GM11168 (cell line): ENCODE measurements around the gene NDUFAF7.
"Not testable (repeated sequence)": the region's sequence is repeated elsewhere in the genome, so short reads cannot be mapped to it uniquely, and the experiment has no call there.

Source experiments
- in situ Hi-C: fragments of 300-500 bp; cut with MboI; formaldehyde crosslinking; loops from one replicate; pipeline ENCODE4 v1.12.0; 2022; ENCODE audit warnings: low sequenced_read_pairs; ENCODE audit not compliant: unreplicated experiment

NDUFAF7 gene

GRCh38 chr2:37274359-37274965 lies 43.0 kb downstream of the NDUFAF7 start:
- in situ Hi-C loops: no loop called here

GRCh38 chr2:37276291-37276690 lies 44.8 kb downstream of the NDUFAF7 start:
- in situ Hi-C loops: no loop called here

GRCh38 chr2:37281916-37282315 lies 50.5 kb downstream of the NDUFAF7 start:
- in situ Hi-C loops: no loop called here

- in situ Hi-C loops: no loop called here
These were observed 51.3 kb downstream of the NDUFAF7 start for GRCh38 chr2:37282746-37283145.

GRCh38 chr2:37283207-37283606 lies 51.7 kb downstream of the NDUFAF7 start:
- in situ Hi-C loops: no loop called here

GRCh38 chr2:37284381-37284780 lies 52.9 kb downstream of the NDUFAF7 start:
- in situ Hi-C loops: no loop called here

- in situ Hi-C loops: no loop called here
These were observed 56.5 kb downstream of the NDUFAF7 start for GRCh38 chr2:37287966-37288365.

GRCh38 chr2:37291680-37292079 lies 60.2 kb downstream of the NDUFAF7 start:
- in situ Hi-C loops: no loop called here

GRCh38 chr2:37294858-37295257 lies 63.4 kb downstream of the NDUFAF7 start:
- in situ Hi-C loops: not testable (repeated sequence)

GRCh38 chr2:37295469-37296073 lies 64.1 kb downstream of the NDUFAF7 start:
- in situ Hi-C loops: no loop called here

GRCh38 chr2:37297632-37298031 lies 66.2 kb downstream of the NDUFAF7 start:
- in situ Hi-C loops: no loop called here
